Activated CD4-positive, alpha-beta T cell treated with anti-CD3 and anti-CD28 coated beads for 36 hours (primary cell): ENCODE measurements around the gene AP5S1. TPM values are rescaled to one million over a fixed set of nuclear protein-coding genes. Genes with fewer than 3 reads are reported as not detected.
"Not testable (repeated sequence)": the region's sequence is repeated elsewhere in the genome, so short reads cannot be mapped to it uniquely, and the experiment has no call there.

Experiments
- ATAC-seq: fragments of 200-7000 bp; cut with Tn5 transposase; one replicate; pipeline ENCODE4 v1.10.0; 2021; ENCODE audit warnings: mild to moderate bottlenecking, moderate library complexity
- CTCF ChIA-PET: fragments of 350-600 bp; sonication (Branson Sonifier 250); formaldehyde crosslinking; loops from one replicate; lab custom pipeline; 2021; ENCODE audit warnings: antibody characterized with exemption; lab: Charles Lee
- POLR2A ChIA-PET: fragments of 350-600 bp; sonication (Branson Sonifier 250); formaldehyde crosslinking; loops from one replicate; lab custom pipeline; 2021; ENCODE audit warnings: antibody characterized with exemption, inconsistent platforms; lab: Charles Lee
- DNase-seq: peaks from one replicate; pipeline ENCODE4 v3.0.0-alpha.2; 2020
- H3K27ac Mint-ChIP-seq: one replicate; pipeline ENCODE4 v1.8.0; 2021; ENCODE audit warnings: mixed read lengths
- H3K27me3 Mint-ChIP-seq: one replicate; pipeline ENCODE4 v1.8.0; 2021; ENCODE audit warnings: mixed read lengths
- H3K36me3 Mint-ChIP-seq: one replicate; pipeline ENCODE4 v1.8.0; 2021; ENCODE audit warnings: low read depth, mixed read lengths
- H3K4me1 Mint-ChIP-seq: one replicate; pipeline ENCODE4 v1.8.0; 2021; ENCODE audit warnings: mixed read lengths
- H3K4me3 Mint-ChIP-seq: one replicate; pipeline ENCODE4 v1.8.0; 2021; ENCODE audit warnings: mild to moderate bottlenecking, moderate library complexity, mixed read lengths
- H3K9me3 Mint-ChIP-seq: one replicate; pipeline ENCODE4 v1.8.0; 2021; ENCODE audit warnings: low read depth, mixed read lengths
- intact Hi-C, 2 experiments: fragments of 100-400 bp; cut with DNase I in 1 of 2; cut with micrococcal nuclease in 1 of 2; formaldehyde crosslinking; loops; one replicate each; pipeline versions ENCODE4 v1.14.2 to v1.15.1; 2022 to 2024; cut with DNase I, micrococcal nuclease
- total RNA-seq, 2 experiments: library from RNA; stranded (reverse); gene quantifications; one replicate each; pipeline ENCODE4 v1.2.3, GENCODE V29; 2021

The AP5S1 gene
- total RNA-seq, 2 experiments from 2014 or later: 9.1 to 11.3 TPM

DNA sequence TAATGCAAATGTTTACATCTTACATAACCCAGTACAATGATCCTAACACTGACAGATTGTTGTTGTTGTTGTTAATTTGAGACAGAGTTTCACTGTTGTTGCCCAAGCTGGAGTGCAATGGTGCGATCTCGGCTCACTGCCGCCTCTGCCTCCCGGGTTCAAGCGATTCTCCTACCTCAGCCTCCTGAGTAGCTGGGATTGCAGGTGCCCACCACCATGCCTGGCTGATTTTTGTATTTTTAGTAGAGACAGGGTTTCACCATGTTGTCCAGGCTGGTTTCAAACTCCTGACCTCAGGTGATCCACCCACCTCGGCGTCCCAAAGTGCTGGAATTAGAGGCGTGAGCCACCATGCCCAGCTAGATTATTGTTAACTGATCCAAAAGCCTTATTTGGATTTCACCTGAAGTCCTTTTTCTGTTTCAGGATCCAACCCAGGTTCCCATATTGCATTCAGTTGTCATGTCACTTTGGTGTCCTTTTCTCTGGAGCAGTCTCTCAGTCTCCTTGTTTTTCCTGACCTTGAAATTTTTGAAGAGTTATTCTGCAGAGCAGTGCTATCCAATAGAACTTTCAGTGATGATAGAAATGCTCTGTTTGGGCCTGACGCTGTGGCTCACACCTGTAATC, 23.8 kb downstream of the AP5S1 start:
- POLR2A ChIA-PET, H3K27me3 Mint-ChIP-seq, H3K27ac Mint-ChIP-seq, DNase-seq, intact Hi-C loops, ATAC-seq, H3K9me3 Mint-ChIP-seq, H3K36me3 Mint-ChIP-seq, H3K4me3 Mint-ChIP-seq: not testable (repeated sequence)
- peaks cover 23% of the 10 kb centered on the region for H3K4me1 Mint-ChIP-seq
- CTCF ChIA-PET: interaction anchor here (0.6 to 2.2 kb wide), 5 partner anchors 10 to 95 kb away, joined by 3 to 14 read pairs (median 4); partner anchors contain the start of gene AP5S1

DNA sequence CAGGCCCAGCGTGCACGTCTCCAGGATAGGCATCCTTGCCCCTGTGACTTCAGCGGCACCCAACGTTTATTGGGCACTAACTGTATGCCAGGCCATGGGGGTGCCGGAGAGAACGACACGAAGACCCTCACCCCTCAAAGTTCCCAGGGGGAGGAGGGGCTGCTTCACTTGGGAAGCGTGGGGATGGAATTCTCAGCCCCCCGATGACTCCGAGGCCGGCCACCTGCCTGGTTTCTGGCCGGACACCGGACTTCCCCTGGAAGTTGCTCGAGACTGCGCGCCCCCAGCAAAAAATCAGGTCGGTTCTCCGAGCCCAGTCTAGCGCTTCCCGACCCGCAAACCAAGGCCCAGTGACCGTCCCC, 26.0 kb downstream of the AP5S1 start:
- Mint-ChIP-seq H3K36me3 (no peaks in the 10 kb centered on the region), H3K4me3 (peak overlapping the region; percentile 88), H3K27ac (peak overlapping the region; percentile 84), H3K27me3 (no peaks in the 10 kb centered on the region), H3K4me1 (peaks cover 22% of the 10 kb centered on the region), H3K9me3 (no peaks in the 10 kb centered on the region)
- POLR2A ChIA-PET: no interaction called here
- intact Hi-C loops: loop anchor here (1.0 to 2.0 kb wide), 8 partner anchors 26 to 169 kb away; partner anchors contain the start of genes AP5S1 (in 2 of the 2), CDC25B (in 1 of the 2), CENPB (in 1 of the 2) and PANK2 (in 1 of the 2)
- ATAC-seq (no peak), DNase-seq (no peak)
- CTCF ChIA-PET: interaction anchor here (1.3 kb wide), 1 partner anchor 59 kb away, joined by 4 read pairs; no protein-coding TSS in a partner anchor

DNA sequence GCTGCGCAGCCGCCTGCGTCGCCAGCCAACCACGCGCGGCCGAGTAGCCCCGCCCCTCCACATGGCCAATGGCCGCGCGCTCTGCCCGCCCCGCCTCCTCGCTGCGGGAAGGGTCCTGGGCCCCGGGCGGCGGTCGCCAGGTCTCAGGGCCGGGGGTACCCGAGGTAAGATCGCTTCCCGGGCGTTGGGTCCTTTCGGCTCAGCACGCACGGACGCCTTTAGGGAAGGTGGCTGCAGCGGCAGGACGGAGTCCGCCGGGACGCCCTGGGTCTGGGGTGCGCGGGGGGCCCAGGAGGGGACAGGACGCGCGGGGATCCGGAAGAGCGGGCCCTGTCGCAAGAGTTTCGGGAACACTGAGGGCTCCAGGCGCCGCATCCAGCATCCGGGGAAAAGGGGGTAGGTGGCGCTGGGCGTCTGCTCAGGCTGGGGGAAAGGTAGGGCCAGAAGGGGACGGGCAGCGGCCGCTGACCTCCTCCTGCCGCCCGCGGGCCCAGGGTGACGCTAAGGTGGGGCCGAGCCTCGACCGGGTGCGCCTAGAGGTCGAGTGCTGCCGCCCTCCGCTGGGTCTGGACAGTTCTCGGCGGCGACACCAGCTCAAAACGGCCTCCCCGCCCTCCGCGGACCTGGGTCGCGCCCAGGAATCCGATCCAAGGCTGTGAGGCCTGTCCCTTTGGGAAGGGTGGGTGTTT, 26.5 kb downstream of the AP5S1 start, which contains the start of gene MAVS:
TSS of gene MAVS (plus strand) at position 95 of the 689 bp plus-strand sequence. CDS start 7,791 bp downstream, outside the sequence.
- Mint-ChIP-seq H3K36me3 (no peaks in the 10 kb centered on the region), H3K9me3 (no peaks in the 10 kb centered on the region), H3K27me3 (no peaks in the 10 kb centered on the region), H3K4me3 (peak within 1 kb of the TSS; percentile 88), H3K4me1 (peaks cover 22% of the 10 kb centered on the region), H3K27ac (peak within 1 kb of the TSS; percentile 84)
- DNase-seq: peak; percentile 91
- ChIA-PET POLR2A (no interaction called here), CTCF (interaction anchor here (1.1 to 1.2 kb wide), 2 partner anchors 16 to 57 kb away, joined by 3 read pairs; no protein-coding TSS in a partner anchor)
- intact Hi-C loops: loop anchor here (1.0 to 2.0 kb wide), 8 partner anchors 27 to 168 kb away; partner anchors contain the start of genes AP5S1 (in 2 of the 2), CDC25B (in 1 of the 2), CENPB (in 1 of the 2) and PANK2 (in 1 of the 2)
- peak; percentile 98 for ATAC-seq

DNA sequence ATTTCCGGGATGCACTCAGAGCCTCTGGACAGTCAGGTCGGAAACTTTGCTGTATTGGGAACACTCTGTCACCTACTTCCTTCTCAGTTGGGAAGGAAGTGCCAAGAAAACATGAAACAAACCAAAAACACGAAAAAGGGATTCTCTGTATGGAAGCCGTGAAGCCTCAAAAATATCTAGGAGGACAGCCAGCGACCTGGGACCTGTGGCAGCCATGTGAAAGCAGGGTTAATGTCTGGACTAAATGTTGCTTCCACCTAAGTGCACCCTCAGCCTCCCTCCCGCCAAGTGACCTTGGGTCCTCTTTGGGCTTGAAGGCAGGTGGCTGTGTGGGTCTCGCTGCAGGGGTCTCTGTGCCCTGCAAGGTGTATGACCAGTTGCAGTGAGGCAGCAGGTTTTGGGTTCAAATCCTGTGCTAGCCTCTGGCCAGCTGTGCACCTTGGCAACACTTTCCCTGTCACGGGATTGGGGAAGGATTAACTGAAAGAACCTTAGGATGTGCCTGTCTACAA, 27.1 kb downstream of the AP5S1 start:
- Mint-ChIP-seq H3K4me3 (peak overlapping the region; percentile 88), H3K36me3 (no peaks in the 10 kb centered on the region), H3K27ac (peak overlapping the region; percentile 80), H3K27me3 (no peaks in the 10 kb centered on the region), H3K4me1 (peaks cover 22% of the 10 kb centered on the region), H3K9me3 (no peaks in the 10 kb centered on the region)
- ATAC-seq (no peak), DNase-seq (peak; percentile 16)
- CTCF ChIA-PET: interaction anchor here (1.1 to 1.2 kb wide), 2 partner anchors 17 to 57 kb away, joined by 3 read pairs; no protein-coding TSS in a partner anchor
- POLR2A ChIA-PET: no interaction called here
- intact Hi-C loops: loop anchor here (2.0 kb wide), 3 partner anchors 51 to 95 kb away; partner anchors contain the start of genes CDC25B (in 1 of the 2) and CENPB (in 1 of the 2)

DNA sequence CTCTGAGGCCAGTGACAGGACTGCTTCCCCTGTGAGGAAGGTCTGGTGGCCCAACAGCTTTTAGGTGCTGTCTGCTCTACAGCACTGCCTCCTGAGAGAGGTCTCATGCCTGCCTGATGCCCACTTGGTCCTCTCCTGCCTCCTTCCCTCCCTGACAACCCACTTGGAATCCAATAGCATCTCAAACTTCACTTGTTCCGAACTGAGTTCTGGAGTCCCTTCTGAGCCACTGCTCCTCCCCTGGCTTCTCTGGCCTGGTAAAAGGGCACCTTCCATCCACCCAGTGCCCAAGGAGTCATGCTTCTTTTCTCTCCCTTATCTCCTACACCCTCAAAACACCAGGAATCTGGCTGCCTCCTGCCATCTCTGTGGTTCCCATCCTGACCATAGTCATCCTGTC, 28.2 kb downstream of the AP5S1 start:
- H3K27ac Mint-ChIP-seq: peak overlapping the region; percentile 33
- no peak for DNase-seq
- H3K27me3 Mint-ChIP-seq: no peaks in the 10 kb centered on the region
- no peaks in the 10 kb centered on the region for H3K9me3 Mint-ChIP-seq
- H3K4me1 Mint-ChIP-seq: peaks cover 22% of the 10 kb centered on the region
- H3K36me3 Mint-ChIP-seq: no peaks in the 10 kb centered on the region
- peak overlapping the region; percentile 88 for H3K4me3 Mint-ChIP-seq
- intact Hi-C loops: no loop called here
- POLR2A ChIA-PET: interaction anchor here (0.6 kb wide), 1 partner anchor 142 kb away, joined by 3 read pairs; no protein-coding TSS in a partner anchor
- CTCF ChIA-PET: interaction anchor here (0.6 kb wide), 2 partner anchors 81 to 84 kb away, joined by 3 to 4 read pairs; partner anchors contain the start of gene ADISSP
- no peak for ATAC-seq

DNA sequence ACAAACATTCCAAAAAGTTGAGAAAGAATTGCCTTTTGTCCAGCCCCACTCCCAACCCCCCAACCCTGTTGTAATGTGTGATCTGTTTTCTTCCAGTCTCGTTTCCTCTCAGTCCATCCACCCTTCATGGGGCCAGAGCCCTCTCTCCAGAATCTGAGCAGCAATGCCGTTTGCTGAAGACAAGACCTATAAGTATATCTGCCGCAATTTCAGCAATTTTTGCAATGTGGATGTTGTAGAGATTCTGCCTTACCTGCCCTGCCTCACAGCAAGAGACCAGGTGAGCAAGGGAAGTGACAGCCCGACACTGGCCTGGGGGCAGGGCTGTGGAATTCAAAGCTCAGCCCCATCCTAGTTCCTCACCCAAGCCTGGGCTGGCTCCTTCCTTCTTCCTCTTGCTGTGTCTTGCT, 34.1 kb downstream of the AP5S1 start:
- Mint-ChIP-seq H3K4me1 (peaks cover 4% of the 10 kb centered on the region), H3K9me3 (no peaks in the 10 kb centered on the region), H3K27ac (no peak overlapping the region), H3K27me3 (no peaks in the 10 kb centered on the region), H3K4me3 (no peak overlapping the region), H3K36me3 (peaks cover 18% of the 10 kb centered on the region)
- intact Hi-C loops: loop anchor here in 1 of 2 experiments (2.0 kb wide), 1 partner anchor 34 kb away; the partner anchor contains the start of gene AP5S1
- ATAC-seq (no peak), DNase-seq (no peak)
- ChIA-PET POLR2A (interaction anchor here (0.6 kb wide), 1 partner anchor 160 kb away, joined by 5 read pairs; no protein-coding TSS in a partner anchor), CTCF (interaction anchor here (0.6 to 2.9 kb wide), 21 partner anchors 10 to 1202 kb away, joined by 3 to 14 read pairs (median 5); partner anchors contain the start of genes ADAM33 and AP5S1)

DNA sequence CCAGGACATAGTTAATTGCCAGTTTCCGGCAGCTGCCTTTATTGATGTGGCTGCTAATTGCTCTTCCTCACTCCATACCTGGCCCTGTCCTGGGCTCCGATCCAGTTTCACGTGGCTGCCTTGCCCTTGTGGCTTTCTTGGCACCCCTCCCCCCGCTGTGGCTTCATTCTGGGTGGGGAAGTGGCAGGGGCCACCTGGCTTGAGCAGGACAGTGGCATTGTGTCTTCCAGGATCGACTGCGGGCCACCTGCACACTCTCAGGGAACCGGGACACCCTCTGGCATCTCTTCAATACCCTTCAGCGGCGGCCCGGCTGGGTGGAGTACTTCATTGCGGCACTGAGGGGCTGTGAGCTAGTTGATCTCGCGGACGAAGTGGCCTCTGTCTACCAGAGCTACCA, 37.1 kb downstream of the AP5S1 start:
- Mint-ChIP-seq H3K27ac (no peak overlapping the region), H3K27me3 (no peaks in the 10 kb centered on the region), H3K4me3 (no peak overlapping the region), H3K36me3 (peaks cover 32% of the 10 kb centered on the region), H3K4me1 (peaks cover 4% of the 10 kb centered on the region), H3K9me3 (no peaks in the 10 kb centered on the region)
- intact Hi-C loops: no loop called here
- DNase-seq: no peak
- POLR2A ChIA-PET: no interaction called here
- CTCF ChIA-PET: interaction anchor here (0.7 to 1.0 kb wide), 2 partner anchors 12 to 208 kb away, joined by 3 read pairs; no protein-coding TSS in a partner anchor
- no peak for ATAC-seq

DNA sequence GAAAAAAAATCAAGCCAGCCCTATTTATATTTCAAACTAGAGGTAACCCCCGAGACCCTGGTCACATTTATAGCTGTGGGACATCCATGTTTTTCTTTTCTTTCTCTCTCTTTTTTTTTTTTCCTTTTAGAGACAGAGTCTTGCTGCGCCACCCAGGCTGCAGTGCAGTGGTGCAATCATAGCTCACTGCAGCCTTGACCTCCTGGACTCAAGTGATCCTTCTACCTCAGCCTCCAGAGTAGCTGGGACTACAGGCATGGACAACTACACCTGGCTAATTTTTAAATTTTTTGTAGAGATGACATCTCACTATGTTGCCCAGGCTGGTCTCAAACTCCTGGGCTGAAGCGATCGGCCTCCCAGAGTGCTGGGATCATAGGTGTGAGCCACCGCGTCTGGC, 38.3 kb downstream of the AP5S1 start:
- no peaks in the 10 kb centered on the region for H3K27me3 Mint-ChIP-seq
- ATAC-seq: no peak
- ChIA-PET CTCF (no interaction called here), POLR2A (interaction anchor here (0.5 kb wide), 1 partner anchor 54 kb away, joined by 4 read pairs; no protein-coding TSS in a partner anchor)
- H3K9me3 Mint-ChIP-seq: no peaks in the 10 kb centered on the region
- no peak overlapping the region for H3K4me3 Mint-ChIP-seq
- no peak overlapping the region for H3K27ac Mint-ChIP-seq
- intact Hi-C loops: no loop called here
- H3K36me3 Mint-ChIP-seq: peaks cover 45% of the 10 kb centered on the region
- peaks cover 4% of the 10 kb centered on the region for H3K4me1 Mint-ChIP-seq
- DNase-seq: no peak

DNA sequence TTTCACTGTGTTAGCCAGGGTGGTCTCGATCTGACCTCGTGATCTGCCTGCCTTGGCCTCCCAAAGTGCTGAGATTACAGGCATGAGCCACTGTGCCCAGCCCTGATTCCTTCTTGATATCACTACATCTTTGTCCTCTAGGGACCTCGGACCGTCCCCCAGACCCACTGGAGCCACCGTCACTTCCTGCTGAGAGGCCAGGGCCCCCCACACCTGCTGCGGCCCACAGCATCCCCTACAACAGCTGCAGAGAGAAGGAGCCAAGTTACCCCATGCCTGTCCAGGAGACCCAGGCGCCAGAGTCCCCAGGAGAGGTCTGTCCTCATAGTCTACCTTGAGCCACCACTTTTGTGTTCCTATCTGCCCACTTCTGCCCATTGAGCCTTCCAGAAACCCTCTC, 40.8 kb downstream of the AP5S1 start:
- H3K27ac Mint-ChIP-seq: no peak overlapping the region
- CTCF ChIA-PET: no interaction called here

DNA sequence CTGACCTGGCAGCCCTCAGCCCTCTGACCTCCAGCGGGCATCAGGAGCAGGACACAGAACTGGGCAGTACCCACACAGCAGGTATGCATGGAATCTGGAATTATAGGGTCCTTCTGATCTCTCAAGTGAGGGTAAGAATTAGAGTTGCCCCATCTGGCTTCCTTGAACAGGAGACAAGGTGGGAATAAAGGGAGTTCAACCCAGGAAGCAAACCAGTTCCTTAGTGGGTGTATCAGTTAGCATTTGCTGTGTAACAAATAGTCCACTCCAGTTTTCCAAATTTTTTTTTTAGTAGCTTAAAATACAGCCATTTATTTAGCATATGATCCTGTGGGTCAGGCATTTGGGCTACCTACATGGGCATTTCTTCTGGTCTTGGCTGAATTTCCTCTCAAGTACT, 42.0 kb downstream of the AP5S1 start:
- H3K9me3 Mint-ChIP-seq: no peaks in the 10 kb centered on the region
- ChIA-PET CTCF (no interaction called here), POLR2A (no interaction called here)
- H3K4me1 Mint-ChIP-seq: no peaks in the 10 kb centered on the region
- ATAC-seq: no peak
- H3K27ac Mint-ChIP-seq: no peak overlapping the region
- no peak overlapping the region for H3K4me3 Mint-ChIP-seq
- H3K36me3 Mint-ChIP-seq: peaks cover 36% of the 10 kb centered on the region
- H3K27me3 Mint-ChIP-seq: no peaks in the 10 kb centered on the region
- no peak for DNase-seq
- intact Hi-C loops: loop anchor here in 1 of 2 experiments (5.0 kb wide), 1 partner anchor 170 kb away; no protein-coding TSS in a partner anchor

More for the DNA sequence above, 40.8 kb downstream of the AP5S1 start:
- POLR2A ChIA-PET: no interaction called here
- Mint-ChIP-seq H3K9me3 (no peaks in the 10 kb centered on the region), H3K4me3 (no peak overlapping the region), H3K4me1 (no peaks in the 10 kb centered on the region), H3K27me3 (no peaks in the 10 kb centered on the region), H3K36me3 (peaks cover 41% of the 10 kb centered on the region)
- ATAC-seq: no peak
- DNase-seq: no peak
- intact Hi-C loops: loop anchor here in 1 of 2 experiments (5.0 kb wide), 1 partner anchor 169 kb away; no protein-coding TSS in a partner anchor

DNA sequence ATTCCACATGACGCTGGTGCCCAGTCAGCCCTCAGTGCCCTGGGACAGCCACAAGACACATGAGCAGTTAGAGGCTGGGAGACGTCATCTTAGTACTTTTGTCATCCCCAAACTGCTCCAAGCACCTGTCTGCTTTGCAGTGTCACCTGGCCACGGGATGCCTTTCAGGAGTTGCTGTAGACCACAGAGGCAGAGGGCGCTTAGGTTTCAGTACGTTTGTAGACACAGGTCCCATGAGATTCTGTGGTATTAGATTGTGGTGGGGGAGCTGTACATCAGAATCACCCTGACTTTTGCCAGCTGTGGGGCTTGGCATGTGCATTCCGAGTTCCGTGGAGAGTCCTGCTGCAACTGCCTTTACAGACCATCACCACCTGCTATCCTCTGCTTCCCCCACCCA, 43.0 kb downstream of the AP5S1 start:
- Mint-ChIP-seq H3K4me3 (no peak overlapping the region), H3K27me3 (no peaks in the 10 kb centered on the region), H3K4me1 (no peaks in the 10 kb centered on the region), H3K27ac (no peak overlapping the region), H3K36me3 (peaks cover 36% of the 10 kb centered on the region), H3K9me3 (no peaks in the 10 kb centered on the region)
- POLR2A ChIA-PET: no interaction called here
- CTCF ChIA-PET: no interaction called here
- no peak for ATAC-seq
- intact Hi-C loops: loop anchor here in 1 of 2 experiments (5.0 kb wide), 1 partner anchor 171 kb away; no protein-coding TSS in a partner anchor
- DNase-seq: no peak
